K562 (cell line): Measurements from ENCODE around the gene ZFYVE16. TPM values are rescaled to one million over a fixed set of nuclear protein-coding genes. Genes with fewer than 3 reads are reported as not detected.
A peak's percentile ranks its signal among the peaks of the same experiment; 100 is the strongest.

ENCODE experiments used
- ARNT ChIP-seq, 2 experiments: fragments of 450-650 bp; IDR thresholded peaks; 2 replicates each; pipeline ENCODE4 v1.6.1; 2016; ENCODE audit warnings: mild to moderate bottlenecking in 1 of 2
- CHD2 ChIP-seq: IDR thresholded peaks from 2 replicates; pipeline ENCODE4 v1.6.1; 2011; ENCODE audit warnings: low read depth, low read length
- ETV6 ChIP-seq, 3 experiments: fragments of 150-350 bp in 1 of 3; sonication (generic) in 1 of 3; formaldehyde crosslinking in 1 of 3; IDR thresholded peaks; 2 replicates each; pipeline versions ENCODE4 v1.6.1 to v1.8.0; 2014 to 2022; ENCODE audit warnings: borderline replicate concordance in 2 of 3, low read depth in 2 of 3, antibody characterized with exemption in 1 of 3, low read length in 1 of 3, mild to moderate bottlenecking in 1 of 3, missing genetic modification reagents in 1 of 3
- HNRNPL ChIP-seq: fragments of 200-400 bp; formaldehyde crosslinking; IDR thresholded peaks from 2 replicates; pipeline ENCODE4 v1.6.1; 2017; ENCODE audit warnings: low read depth, mild to moderate bottlenecking, low read length
- JUND ChIP-seq, 2 experiments: IDR thresholded peaks; 2 replicates in 1 of 2; 3 replicates in 1 of 2; pipeline ENCODE4 v1.6.1; 2011; ENCODE audit warnings: borderline replicate concordance in 2 of 2, low read depth in 2 of 2, low read length in 2 of 2, improper control_type of control experiment in 1 of 2, missing biosample characterization in 1 of 2, missing genetic modification characterization in 1 of 2, missing genetic modification reagents in 1 of 2
- LEF1 ChIP-seq: fragments of 450-650 bp; IDR thresholded peaks from 2 replicates; pipeline ENCODE4 v1.6.1; 2016; ENCODE audit warnings: mild to moderate bottlenecking
- MCM7 ChIP-seq, 2 experiments: fragments of 450-650 bp; IDR thresholded peaks; 2 replicates each; pipeline ENCODE4 v1.6.1; 2016 to 2018
- NR2F6 ChIP-seq: fragments of 450-650 bp; formaldehyde crosslinking; IDR thresholded peaks from 2 replicates; pipeline ENCODE4 v1.4.0; 2020; ENCODE audit warnings: mild to moderate bottlenecking
- PRMT5 ChIP-seq: sonication (generic); formaldehyde crosslinking; IDR thresholded peaks from 2 replicates; pipeline ENCODE4 v1.5.0; 2020; ENCODE audit warnings: missing genetic modification reagents
- RFX1 ChIP-seq: fragments of 450-650 bp; IDR thresholded peaks from 2 replicates; pipeline ENCODE4 v1.6.1; 2016; ENCODE audit warnings: mild to moderate bottlenecking, moderate library complexity
- SMAD3 ChIP-seq: fragments of 450-650 bp; formaldehyde crosslinking; conservative IDR thresholded peaks from 2 replicates; pipeline ENCODE4 v1.4.0; 2020; ENCODE audit warnings: mild to moderate bottlenecking
- SMARCA4 ChIP-seq: fragments of 450-650 bp; IDR thresholded peaks from 2 replicates; pipeline ENCODE4 v1.6.1; 2016
- SP2 ChIP-seq: IDR thresholded peaks from 2 replicates; pipeline ENCODE4 v1.6.1; 2011; ENCODE audit warnings: mild to moderate bottlenecking, low read depth, low read length, moderate library complexity; ENCODE audit not compliant: poor library complexity, severe bottlenecking; ENCODE audit errors: extremely low read depth
- TAF9B ChIP-seq: fragments of 450-650 bp; IDR thresholded peaks from 2 replicates; pipeline ENCODE4 v1.6.1; 2018; ENCODE audit warnings: mild to moderate bottlenecking; ENCODE audit not compliant: partially characterized antibody
- ZEB2 ChIP-seq: fragments of 450-650 bp; IDR thresholded peaks from 2 replicates; pipeline ENCODE4 v1.6.1; 2016
- ZNF146 ChIP-seq: IDR thresholded peaks from one replicate; pipeline ENCODE4 v1.6.1; 2018; ENCODE audit warnings: missing compliant biosample characterization; ENCODE audit not compliant: unreplicated experiment
- ZNF274 ChIP-seq: IDR thresholded peaks from 2 replicates; pipeline ENCODE4 v1.6.1; 2011; ENCODE audit warnings: low read depth, mild to moderate bottlenecking, low read length, moderate library complexity, borderline replicate concordance
- ZNF311 ChIP-seq: fragments of 250-450 bp; sonication (Bioruptor Pico); IDR thresholded peaks from 2 replicates; pipeline ENCODE4 v1.4.0; 2020; ENCODE audit warnings: mild to moderate bottlenecking, moderate library complexity
- ZNF589 ChIP-seq: fragments of 200-800 bp; sonication (Bioruptor generic); IDR thresholded peaks from 2 replicates; pipeline ENCODE4 v1.6.1; 2016; ENCODE audit warnings: low read depth, missing genetic modification characterization, missing compliant biosample characterization
- ZNF766 ChIP-seq: fragments of 200-800 bp; sonication (Bioruptor generic); conservative IDR thresholded peaks from 2 replicates; pipeline ENCODE4 v1.6.1; 2016; ENCODE audit warnings: missing genetic modification characterization, missing compliant biosample characterization
- polyA plus RNA-seq, 8 experiments: library from polyadenylated mRNA; depleted of rRNA in 4 of 8; stranded (reverse) in 5 of 8; unstranded in 3 of 8; fragments of >200 nt; fragmentation: Nextera tagmentation in 2 of 8; fragmentation: Illumina TruSeq in 1 of 8; extraction: Ambion mirVana in 2 of 8; extraction: Trizol in 1 of 8; gene quantifications; 2 replicates each; pipeline versions ENCODE4 v1.2.1 to v1.2.3, GENCODE V29; 2011 to 2014; ENCODE audit warnings: inconsistent platforms in 1 of 8, missing spikeins in 1 of 8
- total RNA-seq, 7 experiments: library from RNA; depleted of rRNA in 6 of 7; stranded (reverse); fragments of >200 nt in 6 of 7; fragmentation: Illumina TruSeq in 2 of 7; extraction: Trizol in 2 of 7; gene quantifications; 2 replicates each; pipeline versions ENCODE4 v1.2.1 to v1.2.3, GENCODE V29; 2011 to 2021; ENCODE audit warnings: low replicate concordance in 1 of 7
- TF ChIP-seq, protein P1 (sequence below): sonication (generic); formaldehyde crosslinking; IDR thresholded peaks from 2 replicates; pipeline ENCODE4 v1.8.0; 2022; ENCODE audit warnings: mild to moderate bottlenecking, missing genetic modification reagents
- TF ChIP-seq, protein P2 (sequence below): fragments of 250-450 bp; sonication (Bioruptor Pico); IDR thresholded peaks from 2 replicates; pipeline ENCODE4 v1.5.0; 2021
- TF ChIP-seq, protein P3 (sequence below), 2 experiments: fragments of 450-650 bp; IDR thresholded peaks; 2 replicates each; pipeline ENCODE4 v1.6.1; 2018; ENCODE audit warnings: mild to moderate bottlenecking in 2 of 2, low read depth in 1 of 2; ENCODE audit not compliant: partially characterized antibody in 2 of 2

The ZFYVE16 gene
- total and polyA plus RNA-seq, 9 of the 15 experiments (the other 6 are each of a cell fraction or from before 2014, with no cell fraction given): 6.0 to 18.9 (median 12.5) TPM

DNA sequence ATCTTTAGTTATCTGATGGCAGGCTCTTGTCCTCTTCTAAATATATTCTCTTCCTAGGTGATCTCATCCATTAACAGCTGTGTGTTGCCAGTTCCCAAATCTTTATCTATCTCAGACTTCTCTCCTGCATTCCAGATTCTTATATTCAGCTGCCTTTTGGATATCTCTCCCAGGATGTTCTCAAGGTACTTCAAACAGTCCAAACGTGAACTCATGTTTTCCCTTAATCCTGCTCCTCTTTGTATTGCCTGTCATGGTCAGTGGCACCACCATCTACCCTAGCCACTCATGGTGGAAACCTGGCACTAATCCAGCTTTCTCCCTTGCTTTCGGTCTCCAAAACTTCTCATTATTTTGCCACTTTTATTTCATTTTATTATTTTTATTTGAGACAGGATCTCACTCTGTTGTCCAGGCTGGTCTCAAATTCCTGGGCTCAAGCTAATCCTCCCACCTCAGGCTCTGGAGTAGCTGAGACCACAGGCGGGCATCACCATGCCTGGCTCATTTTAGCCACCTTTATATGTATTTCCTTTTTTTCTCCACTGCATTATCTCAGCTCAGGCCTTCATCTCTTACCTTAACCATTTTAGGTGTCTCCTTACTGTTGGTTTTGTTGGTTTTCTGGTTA is 3.8 kb downstream of the ZFYVE16 start (continued):
- TF ChIP-seq, protein P1, sequence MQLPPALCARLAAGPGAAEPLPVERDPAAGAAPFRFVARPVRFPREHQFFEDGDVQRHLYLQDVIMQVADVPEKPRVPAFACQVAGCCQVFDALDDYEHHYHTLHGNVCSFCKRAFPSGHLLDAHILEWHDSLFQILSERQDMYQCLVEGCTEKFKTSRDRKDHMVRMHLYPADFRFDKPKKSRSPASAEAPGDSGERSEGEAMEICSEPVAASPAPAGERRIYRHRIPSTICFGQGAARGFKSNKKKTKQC: no peak
- TF ChIP-seq SMAD3 (CRISPR knock-in tag) (no peak), ZNF146 (no peak), TAF9B (no peak), RFX1 (no peak), PRMT5 (CRISPR knock-in tag) (no peak), ZNF274 (no peak), ZNF589 (no peak), MCM7 (IDR thresholded peaks at IDR 0.05) (no peak), CHD2 (no peak), SMARCA4 (0 out of 2 replicates have a peak, but pooled peaks have one; percentile 16), ETV6 (IDR thresholded peaks at IDR 0.05; ENCODE audit: borderline replicate concordance in 1 of 2, low read depth in 2 of 2, low read length in 1 of 2) (no peak), ETV6 (CRISPR knock-in tag; IDR thresholded peaks at IDR 0.05; ENCODE audit: borderline replicate concordance) (no peak), LEF1 (no peak), ZEB2 (no peak), NR2F6 (CRISPR knock-in tag) (no peak), HNRNPL (no peak), ZNF311 (CRISPR knock-in tag) (no peak), ARNT (IDR thresholded peaks at IDR 0.05) (no peak), ZNF766 (CRISPR knock-in tag) (no peak), SP2 (no peak), JUND (IDR thresholded peaks at IDR 0.05; ENCODE audit: borderline replicate concordance, low read depth, low read length) (0 out of 2 replicates have a peak, but pooled peaks have one; percentile 40), JUND (tag; IDR thresholded peaks at IDR 0.05; ENCODE audit: borderline replicate concordance, low read depth, low read length) (peak; percentile 69; the same call in 1 of the 3 replicates)
- TF ChIP-seq, protein P2, sequence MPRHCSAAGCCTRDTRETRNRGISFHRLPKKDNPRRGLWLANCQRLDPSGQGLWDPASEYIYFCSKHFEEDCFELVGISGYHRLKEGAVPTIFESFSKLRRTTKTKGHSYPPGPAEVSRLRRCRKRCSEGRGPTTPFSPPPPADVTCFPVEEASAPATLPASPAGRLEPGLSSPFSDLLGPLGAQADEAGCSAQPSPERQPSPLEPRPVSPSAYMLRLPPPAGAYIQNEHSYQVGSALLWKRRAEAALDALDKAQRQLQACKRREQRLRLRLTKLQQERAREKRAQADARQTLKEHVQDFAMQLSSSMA (CRISPR knock-in tag): no peak
- TF ChIP-seq, protein P3, sequence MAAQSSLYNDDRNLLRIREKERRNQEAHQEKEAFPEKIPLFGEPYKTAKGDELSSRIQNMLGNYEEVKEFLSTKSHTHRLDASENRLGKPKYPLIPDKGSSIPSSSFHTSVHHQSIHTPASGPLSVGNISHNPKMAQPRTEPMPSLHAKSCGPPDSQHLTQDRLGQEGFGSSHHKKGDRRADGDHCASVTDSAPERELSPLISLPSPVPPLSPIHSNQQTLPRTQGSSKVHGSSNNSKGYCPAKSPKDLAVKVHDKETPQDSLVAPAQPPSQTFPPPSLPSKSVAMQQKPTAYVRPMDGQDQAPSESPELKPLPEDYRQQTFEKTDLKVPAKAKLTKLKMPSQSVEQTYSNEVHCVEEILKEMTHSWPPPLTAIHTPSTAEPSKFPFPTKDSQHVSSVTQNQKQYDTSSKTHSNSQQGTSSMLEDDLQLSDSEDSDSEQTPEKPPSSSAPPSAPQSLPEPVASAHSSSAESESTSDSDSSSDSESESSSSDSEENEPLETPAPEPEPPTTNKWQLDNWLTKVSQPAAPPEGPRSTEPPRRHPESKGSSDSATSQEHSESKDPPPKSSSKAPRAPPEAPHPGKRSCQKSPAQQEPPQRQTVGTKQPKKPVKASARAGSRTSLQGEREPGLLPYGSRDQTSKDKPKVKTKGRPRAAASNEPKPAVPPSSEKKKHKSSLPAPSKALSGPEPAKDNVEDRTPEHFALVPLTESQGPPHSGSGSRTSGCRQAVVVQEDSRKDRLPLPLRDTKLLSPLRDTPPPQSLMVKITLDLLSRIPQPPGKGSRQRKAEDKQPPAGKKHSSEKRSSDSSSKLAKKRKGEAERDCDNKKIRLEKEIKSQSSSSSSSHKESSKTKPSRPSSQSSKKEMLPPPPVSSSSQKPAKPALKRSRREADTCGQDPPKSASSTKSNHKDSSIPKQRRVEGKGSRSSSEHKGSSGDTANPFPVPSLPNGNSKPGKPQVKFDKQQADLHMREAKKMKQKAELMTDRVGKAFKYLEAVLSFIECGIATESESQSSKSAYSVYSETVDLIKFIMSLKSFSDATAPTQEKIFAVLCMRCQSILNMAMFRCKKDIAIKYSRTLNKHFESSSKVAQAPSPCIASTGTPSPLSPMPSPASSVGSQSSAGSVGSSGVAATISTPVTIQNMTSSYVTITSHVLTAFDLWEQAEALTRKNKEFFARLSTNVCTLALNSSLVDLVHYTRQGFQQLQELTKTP (IDR thresholded peaks at IDR 0.05; ENCODE audit: low read depth in 1 of 2, partially characterized antibody in 2 of 2): no peak
